Midbrain (tissue), 1 donor: ENCODE measurements around the gene CERK.
"Not testable (repeated sequence)": the region's sequence is repeated elsewhere in the genome, so short reads cannot be mapped to it uniquely, and the experiment has no call there.

Source experiments
- DNase-seq: peaks from one replicate; lab custom pipeline; 2025; lab: John Stamatoyannopoulos, UW

Gene CERK

GRCh38 chr22:46646531-46647215 is 91.4 kb downstream of the CERK start:
- no peak for DNase-seq

GRCh38 chr22:46642840-46643480 is 95.1 kb downstream of the CERK start:
- DNase-seq: not testable (repeated sequence)

DNA sequence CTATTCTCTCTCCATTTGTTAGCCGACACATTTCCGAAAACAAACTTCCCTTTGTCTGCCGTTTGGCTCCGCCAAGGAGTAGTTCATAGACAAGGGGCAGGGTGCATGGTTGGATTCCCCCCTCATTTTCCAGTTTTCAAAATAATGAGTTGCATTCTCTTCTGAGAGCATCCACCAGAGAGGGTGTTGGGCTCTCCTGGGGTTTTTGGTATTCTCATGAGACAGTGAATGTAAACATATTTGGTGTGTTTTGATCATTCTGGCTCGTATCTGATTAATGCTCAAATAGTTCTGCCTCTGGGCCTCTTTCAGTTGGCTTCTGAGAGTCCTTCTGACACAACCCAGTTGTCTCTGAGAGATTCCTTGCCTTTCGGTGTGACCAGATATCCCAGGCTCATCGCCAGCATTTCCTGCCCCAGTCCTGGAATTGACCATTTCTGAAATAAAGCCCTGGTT is 96.2 kb downstream of the CERK start:
- no peak for DNase-seq

GRCh38 chr22:46640293-46641055 is 97.6 kb downstream of the CERK start:
- DNase-seq: no peak

- DNase-seq: no peak
Measured at GRCh38 chr22:46639843-46640242, 98.2 kb downstream of the CERK start.

DNA sequence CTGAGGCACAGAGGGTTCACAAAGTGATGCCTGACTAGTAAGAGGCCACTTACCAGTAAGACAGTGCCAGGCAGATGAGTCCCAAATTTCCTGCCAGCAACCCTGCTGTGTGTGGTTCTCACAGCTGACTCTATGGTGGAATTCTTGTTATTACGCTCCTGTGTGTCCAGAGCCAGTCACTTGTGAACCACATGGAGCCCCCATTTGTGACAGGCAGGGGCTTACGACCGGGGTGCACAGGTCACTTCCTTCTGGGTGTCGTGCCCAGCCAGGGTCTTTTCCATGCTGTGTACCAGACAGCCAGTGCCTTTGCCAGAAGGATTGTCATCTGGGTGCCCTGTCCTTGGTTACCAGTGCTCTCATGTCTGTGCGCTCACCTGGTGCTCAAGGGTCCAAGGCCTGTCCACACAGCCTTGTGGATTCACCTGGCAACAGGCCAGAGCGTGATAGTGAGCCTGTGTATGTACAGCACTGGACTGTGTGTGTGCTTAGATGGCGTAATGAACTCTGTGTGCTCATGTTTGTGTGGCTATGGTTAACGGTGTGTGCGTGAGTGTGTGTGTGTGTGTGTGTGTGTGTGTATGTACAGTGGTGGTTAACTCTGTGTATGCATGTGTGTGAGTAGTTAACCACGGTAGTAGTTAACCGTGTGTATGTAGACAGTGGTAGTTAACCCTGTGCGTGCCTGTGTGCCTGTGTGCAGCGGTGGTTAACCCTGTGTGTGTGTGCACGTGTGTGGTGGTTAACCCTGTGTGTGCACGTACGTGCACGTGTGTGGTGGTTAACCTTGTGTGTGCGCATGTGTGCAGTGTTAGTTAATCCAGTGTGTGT is 99.2 kb downstream of the CERK start:
- DNase-seq: no peak

- DNase-seq: no peak
Measured at GRCh38 chr22:46637711-46638600, 100.1 kb downstream of the CERK start.

- DNase-seq: no peak
Measured at GRCh38 chr22:46636221-46637002, 101.6 kb downstream of the CERK start.

DNA sequence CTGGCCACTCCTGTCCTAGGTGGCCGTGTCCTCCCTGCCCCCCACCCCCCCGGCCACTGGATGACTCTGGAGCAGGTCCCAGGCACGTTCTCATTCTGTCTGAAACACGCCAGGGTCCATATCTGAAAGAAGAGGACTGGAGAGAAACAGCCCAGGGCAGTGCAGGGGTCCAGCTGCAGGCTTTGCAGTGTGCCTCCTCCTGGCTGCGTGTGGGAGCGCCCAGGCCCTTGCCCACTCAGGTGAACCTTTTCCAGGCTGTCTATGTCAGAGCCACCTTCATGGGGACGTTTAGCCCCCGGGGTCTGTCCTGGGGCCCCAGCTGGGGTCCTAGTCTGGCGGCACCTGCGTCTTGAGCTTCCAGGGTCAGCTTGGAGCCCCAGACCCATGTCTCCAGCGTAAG is 102.3 kb downstream of the CERK start:
- no peak for DNase-seq

- DNase-seq: not testable (repeated sequence)
Measured at GRCh38 chr22:46634973-46635685, 102.9 kb downstream of the CERK start.
